Esophagus muscularis mucosa (tissue), 4 donors: ENCODE data around the gene CNKSR2.

ENCODE experiments used
- CTCF ChIP-seq, 3 experiments: fragments of 200-600 bp in 2 of 3; fragments of 450-650 bp in 1 of 3; sonication (generic) in 2 of 3; IDR thresholded peaks; one replicate each; pipeline ENCODE4 v1.5.1; 2017 to 2019; ENCODE audit warnings: antibody characterized with exemption in 3 of 3, mild to moderate bottlenecking in 2 of 3, moderate library complexity in 1 of 3
- EP300 ChIP-seq: sonication (generic); formaldehyde crosslinking; IDR thresholded peaks from one replicate; pipeline ENCODE4 v1.6.1; 2017; ENCODE audit warnings: antibody characterized with exemption
- POLR2A ChIP-seq: fragments of 450-650 bp; IDR thresholded peaks from one replicate; pipeline ENCODE4 v1.6.1; 2017; ENCODE audit warnings: antibody characterized with exemption, moderate library complexity, mild to moderate bottlenecking, low read depth
- POLR2AphosphoS5 ChIP-seq, 2 donors: sonication (generic); formaldehyde crosslinking; IDR thresholded peaks; one replicate each; pipeline ENCODE4 v1.6.1; 2017; ENCODE audit warnings: antibody characterized with exemption in 2 of 2

DNA sequence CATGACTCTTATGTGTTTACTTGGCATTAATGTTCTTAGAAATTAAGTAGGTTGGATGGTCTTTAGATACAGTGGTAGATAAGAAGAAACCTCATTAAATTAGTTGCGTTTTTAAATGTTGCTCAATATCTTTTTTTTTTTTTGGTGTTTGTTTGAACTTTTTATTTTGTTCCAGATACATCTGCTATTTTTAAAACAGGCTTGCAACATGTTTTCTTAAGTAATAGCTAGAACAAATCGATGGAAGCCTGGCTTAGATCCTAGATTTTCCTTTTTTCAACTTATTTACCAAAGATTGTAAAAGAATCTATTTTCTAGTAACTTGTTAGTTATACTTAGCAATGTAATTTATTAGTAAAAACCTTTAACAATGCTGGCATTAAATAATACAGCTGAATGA lies 9.3 kb downstream of the CNKSR2 start:
- no peak for TF ChIP-seq CTCF (IDR thresholded peaks at IDR 0.05)
- no peak for TF ChIP-seq POLR2A
- no peak for TF ChIP-seq EP300
- TF ChIP-seq POLR2AphosphoS5 (IDR thresholded peaks at IDR 0.05): no peak
